ENCODE data around the gene PCSK5.

PCSK5 gene

DNA sequence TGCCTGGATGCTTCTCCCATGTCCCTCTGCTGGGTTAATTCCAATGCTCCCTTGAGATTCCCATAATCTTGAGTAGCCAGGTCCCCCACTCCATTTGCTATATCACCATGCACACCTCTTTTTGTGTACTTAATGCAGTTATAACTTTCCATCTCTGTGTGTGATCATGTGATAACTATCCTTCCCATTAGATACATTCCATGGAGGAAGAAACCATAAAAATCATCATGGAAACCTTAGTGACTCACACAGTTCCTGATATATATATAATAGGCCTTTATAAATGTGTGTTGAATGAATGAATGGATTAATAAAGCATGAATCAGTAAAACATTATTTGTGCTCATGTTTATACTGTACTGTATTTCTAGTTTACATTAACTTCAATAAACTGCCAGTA is 104.6 kb downstream of the PCSK5 start:
- H2AFZ ChIP-seq (ENCODE audit: low read depth, low read length, severe bottlenecking) = no peak overlapping the region
- H3K27me3 ChIP-seq (ENCODE audit: low read length) = no peaks in the 10 kb centered on the region
- H3K27ac ChIP-seq (ENCODE audit: low read depth, low read length) = no peak overlapping the region
- no peaks in the 10 kb centered on the region for H4K20me1 ChIP-seq (ENCODE audit: low read depth, low read length)
- H3F3A ChIP-seq (ENCODE audit: insufficient read depth) = no peaks in the 10 kb centered on the region
- H3K36me3 ChIP-seq (ENCODE audit: low read length) = no peaks in the 10 kb centered on the region
- H3K4me3 ChIP-seq (ENCODE audit: insufficient read depth, low read length, poor library complexity, severe bottlenecking) = no peak overlapping the region
- no peak overlapping the region for H3K4me2 ChIP-seq (ENCODE audit: low read depth, low read length, poor library complexity, severe bottlenecking)
- H3K9me2 ChIP-seq (replicated peaks; ENCODE audit: insufficient read depth, low read length) = no peaks in the 10 kb centered on the region
- no peak overlapping the region for H3K9ac ChIP-seq (ENCODE audit: low read length)
- H3K9me3 ChIP-seq (ENCODE audit: insufficient read depth, low read length) = no peaks in the 10 kb centered on the region
- TF ChIP-seq, protein P1, sequence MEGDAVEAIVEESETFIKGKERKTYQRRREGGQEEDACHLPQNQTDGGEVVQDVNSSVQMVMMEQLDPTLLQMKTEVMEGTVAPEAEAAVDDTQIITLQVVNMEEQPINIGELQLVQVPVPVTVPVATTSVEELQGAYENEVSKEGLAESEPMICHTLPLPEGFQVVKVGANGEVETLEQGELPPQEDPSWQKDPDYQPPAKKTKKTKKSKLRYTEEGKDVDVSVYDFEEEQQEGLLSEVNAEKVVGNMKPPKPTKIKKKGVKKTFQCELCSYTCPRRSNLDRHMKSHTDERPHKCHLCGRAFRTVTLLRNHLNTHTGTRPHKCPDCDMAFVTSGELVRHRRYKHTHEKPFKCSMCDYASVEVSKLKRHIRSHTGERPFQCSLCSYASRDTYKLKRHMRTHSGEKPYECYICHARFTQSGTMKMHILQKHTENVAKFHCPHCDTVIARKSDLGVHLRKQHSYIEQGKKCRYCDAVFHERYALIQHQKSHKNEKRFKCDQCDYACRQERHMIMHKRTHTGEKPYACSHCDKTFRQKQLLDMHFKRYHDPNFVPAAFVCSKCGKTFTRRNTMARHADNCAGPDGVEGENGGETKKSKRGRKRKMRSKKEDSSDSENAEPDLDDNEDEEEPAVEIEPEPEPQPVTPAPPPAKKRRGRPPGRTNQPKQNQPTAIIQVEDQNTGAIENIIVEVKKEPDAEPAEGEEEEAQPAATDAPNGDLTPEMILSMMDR (IDR thresholded peaks at IDR 0.05; ENCODE audit: insufficient read depth, low read length, poor library complexity, severe bottlenecking) = no peak
- no peak for TF ChIP-seq EZH2phosphoT487 (conservative IDR thresholded peaks at IDR 0.05; ENCODE audit: low read length)
- no peaks in the 10 kb centered on the region for H3K79me2 ChIP-seq (ENCODE audit: insufficient read depth, low read length)

DNA sequence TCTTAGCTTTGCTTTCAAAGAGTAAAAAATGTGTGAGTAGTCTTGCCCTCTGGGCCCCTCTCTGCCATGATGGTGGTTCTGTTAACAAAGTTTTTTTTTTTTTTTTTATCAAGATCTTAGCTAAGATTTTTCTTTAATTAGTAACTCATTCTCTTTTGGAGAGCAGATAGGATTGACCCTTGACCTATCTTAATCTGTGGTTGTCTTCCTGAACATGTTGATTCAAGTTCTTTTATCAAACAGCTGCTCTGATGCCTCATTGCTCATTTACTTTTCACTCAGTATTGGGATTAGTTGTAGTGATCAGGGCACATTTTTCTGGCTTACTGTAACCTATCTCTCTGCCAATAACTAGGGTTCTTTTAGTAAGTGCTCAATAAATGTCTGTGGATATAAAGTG is 106.3 kb downstream of the PCSK5 start:
- H4K20me1 ChIP-seq (ENCODE audit: low read depth, low read length) = no peaks in the 10 kb centered on the region
- no peaks in the 10 kb centered on the region for H3K9me3 ChIP-seq (ENCODE audit: insufficient read depth, low read length)
- no peak for TF ChIP-seq EZH2phosphoT487 (conservative IDR thresholded peaks at IDR 0.05; ENCODE audit: low read length)
- TF ChIP-seq, protein P1 (IDR thresholded peaks at IDR 0.05; ENCODE audit: insufficient read depth, low read length, poor library complexity, severe bottlenecking) = no peak
- H3F3A ChIP-seq (ENCODE audit: insufficient read depth) = no peaks in the 10 kb centered on the region
- H3K27me3 ChIP-seq (ENCODE audit: low read length) = no peaks in the 10 kb centered on the region
- H3K9me2 ChIP-seq (replicated peaks; ENCODE audit: insufficient read depth, low read length) = no peaks in the 10 kb centered on the region
- no peak overlapping the region for H3K27ac ChIP-seq (ENCODE audit: low read depth, low read length)
- H3K79me2 ChIP-seq (ENCODE audit: insufficient read depth, low read length) = no peaks in the 10 kb centered on the region
- no peak overlapping the region for H2AFZ ChIP-seq (ENCODE audit: low read depth, low read length, severe bottlenecking)
- no peak overlapping the region for H3K9ac ChIP-seq (ENCODE audit: low read length)
- H3K4me3 ChIP-seq (ENCODE audit: insufficient read depth, low read length, poor library complexity, severe bottlenecking) = no peak overlapping the region
- no peaks in the 10 kb centered on the region for H3K36me3 ChIP-seq (ENCODE audit: low read length)
- no peak overlapping the region for H3K4me2 ChIP-seq (ENCODE audit: low read depth, low read length, poor library complexity, severe bottlenecking)

DNA sequence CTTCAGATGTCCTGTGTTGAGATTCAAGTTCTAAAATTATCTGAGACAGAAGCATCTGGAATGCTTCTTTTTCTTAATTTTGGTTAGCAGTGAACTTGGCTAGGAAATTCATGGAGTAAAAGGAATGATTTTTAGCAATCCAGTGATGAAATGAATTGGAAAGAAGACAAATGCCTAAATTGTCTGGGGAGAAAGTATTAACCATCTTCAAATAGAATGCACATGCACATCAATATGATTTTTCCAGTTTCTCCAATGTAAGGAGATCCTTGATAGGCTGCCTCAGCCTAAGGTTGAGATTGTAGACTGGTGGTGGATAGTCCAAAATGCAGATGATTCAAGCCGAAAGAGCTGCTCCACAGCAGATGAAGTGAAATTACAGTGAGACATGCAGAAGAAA is 106.7 kb downstream of the PCSK5 start:
- Histone ChIP-seq H3K9ac (ENCODE audit: low read length) (no peak overlapping the region), H3K4me2 (ENCODE audit: low read depth, low read length, poor library complexity, severe bottlenecking) (no peak overlapping the region), H3K36me3 (ENCODE audit: low read length) (no peaks in the 10 kb centered on the region), H3K27me3 (ENCODE audit: low read length) (no peaks in the 10 kb centered on the region), H3F3A (ENCODE audit: insufficient read depth) (no peaks in the 10 kb centered on the region), H4K20me1 (ENCODE audit: low read depth, low read length) (no peaks in the 10 kb centered on the region), H3K27ac (ENCODE audit: low read depth, low read length) (no peak overlapping the region), H3K9me3 (ENCODE audit: insufficient read depth, low read length) (no peaks in the 10 kb centered on the region), H2AFZ (ENCODE audit: low read depth, low read length, severe bottlenecking) (no peak overlapping the region), H3K79me2 (ENCODE audit: insufficient read depth, low read length) (no peaks in the 10 kb centered on the region), H3K4me3 (ENCODE audit: insufficient read depth, low read length, poor library complexity, severe bottlenecking) (no peak overlapping the region), H3K9me2 (replicated peaks; ENCODE audit: insufficient read depth, low read length) (no peaks in the 10 kb centered on the region)
- TF ChIP-seq, protein P1 (IDR thresholded peaks at IDR 0.05; ENCODE audit: insufficient read depth, low read length, poor library complexity, severe bottlenecking) = no peak
